CD14-positive monocyte (primary cell): Measurements from ENCODE around the gene BCAN. TPM values are rescaled to one million over a fixed set of nuclear protein-coding genes. Genes with fewer than 3 reads are reported as not detected.

Experiments
- DNase-seq, 3 donors: peaks; one replicate each; pipeline ENCODE4 v3.0.0-alpha.2; 2011 to 2022
- H2AFZ ChIP-seq: 2 replicates; pipeline ENCODE4 v1.6.0; 2012; ENCODE audit warnings: mild to moderate bottlenecking, low read depth, low read length, inconsistent platforms; ENCODE audit not compliant: insufficient read depth, poor library complexity, severe bottlenecking
- H3K27ac ChIP-seq, 2 donors: 1 replicate in 1 of 2; 2 replicates in 1 of 2; pipeline ENCODE4 v1.5.1; 2012 to 2013; ENCODE audit warnings: low read length in 2 of 2, control low read depth in 1 of 2, inconsistent platforms in 1 of 2, low read depth in 1 of 2, mild to moderate bottlenecking in 1 of 2
- H3K27me3 ChIP-seq, 2 donors: one replicate each; pipeline versions ENCODE4 v1.6.0 to v1.6.1; 2011 to 2013; ENCODE audit warnings: low read length in 2 of 2; ENCODE audit not compliant: control insufficient read depth in 2 of 2, insufficient read depth in 2 of 2
- H3K36me3 ChIP-seq, 2 donors: replicated peaks in 1 of 2; 1 replicate in 1 of 2; 2 replicates in 1 of 2; pipeline versions ENCODE4 v1.5.1 to v1.6.1; 2012 to 2013; ENCODE audit warnings: low read length in 2 of 2, control low read depth in 1 of 2, inconsistent platforms in 1 of 2, mild to moderate bottlenecking in 1 of 2; ENCODE audit not compliant: insufficient read depth in 2 of 2, control insufficient read depth in 1 of 2
- H3K4me1 ChIP-seq, 2 donors: 1 replicate in 1 of 2; 2 replicates in 1 of 2; pipeline versions ENCODE4 v1.5.1 to v1.6.1; 2012 to 2013; ENCODE audit warnings: low read length in 2 of 2, control low read depth in 1 of 2, inconsistent platforms in 1 of 2, mild to moderate bottlenecking in 1 of 2, moderate library complexity in 1 of 2; ENCODE audit not compliant: insufficient read depth in 2 of 2, control insufficient read depth in 1 of 2
- H3K4me2 ChIP-seq: replicated peaks from 2 replicates; pipeline ENCODE3; 2012; ENCODE audit warnings: low read length, moderate library complexity, mild to moderate bottlenecking; ENCODE audit not compliant: poor library complexity, severe bottlenecking; ENCODE audit errors: extremely low read depth
- H3K4me3 ChIP-seq, 3 experiments: fragments of 200-600 bp in 1 of 3; sonication (generic) in 1 of 3; replicated peaks in 1 of 3; 1 replicate in 2 of 3; 2 replicates in 1 of 3; pipeline ENCODE4 v1.5.1; 2011 to 2013; ENCODE audit warnings: low read length in 3 of 3, mild to moderate bottlenecking in 3 of 3, control low read depth in 2 of 3, low read depth in 2 of 3, inconsistent platforms in 1 of 3, moderate library complexity in 1 of 3
- H3K79me2 ChIP-seq: 2 replicates; pipeline ENCODE4 v1.6.0; 2012; ENCODE audit warnings: mild to moderate bottlenecking, control low read depth, inconsistent platforms, low read length, moderate library complexity; ENCODE audit not compliant: insufficient read depth
- H3K9ac ChIP-seq: 2 replicates; pipeline ENCODE4 v1.6.0; 2017; ENCODE audit warnings: low read length, mild to moderate bottlenecking; ENCODE audit not compliant: insufficient read depth, poor library complexity, severe bottlenecking
- H3K9me3 ChIP-seq, 2 donors: replicated peaks in 1 of 2; 1 replicate in 1 of 2; 2 replicates in 1 of 2; pipeline versions ENCODE4 v1.5.1 to v1.6.1; 2012 to 2013; ENCODE audit warnings: low read length in 2 of 2, control low read depth in 1 of 2; ENCODE audit not compliant: control insufficient read depth in 1 of 2, insufficient read depth in 1 of 2
- H4K20me1 ChIP-seq: 2 replicates; pipeline ENCODE4 v1.6.0; 2012; ENCODE audit warnings: mild to moderate bottlenecking, low read length, control low read depth, moderate library complexity; ENCODE audit not compliant: insufficient read depth
- H3K27ac Mint-ChIP-seq, 7 donors: one replicate each; pipeline ENCODE4 v1.8.0; 2020; ENCODE audit warnings: mild to moderate bottlenecking in 7 of 7, mixed read lengths in 7 of 7, moderate library complexity in 6 of 7, inconsistent platforms in 2 of 7
- H3K27me3 Mint-ChIP-seq, 3 donors: one replicate each; pipeline ENCODE4 v1.8.0; 2021 to 2022; ENCODE audit warnings: low read depth in 3 of 3, mild to moderate bottlenecking in 3 of 3, mixed read lengths in 3 of 3, moderate library complexity in 3 of 3, inconsistent platforms in 1 of 3
- H3K36me3 Mint-ChIP-seq, 2 donors: one replicate each; pipeline ENCODE4 v1.8.0; 2020; ENCODE audit warnings: mixed read lengths in 2 of 2, inconsistent platforms in 1 of 2, mild to moderate bottlenecking in 1 of 2
- H3K4me1 Mint-ChIP-seq: one replicate; pipeline ENCODE4 v1.8.0; 2020; ENCODE audit warnings: mild to moderate bottlenecking, mixed read lengths
- H3K4me3 Mint-ChIP-seq, 2 donors: one replicate each; pipeline ENCODE4 v1.8.0; 2020; ENCODE audit warnings: mild to moderate bottlenecking in 2 of 2, mixed read lengths in 2 of 2, moderate library complexity in 1 of 2
- H3K9me3 Mint-ChIP-seq, 7 donors: one replicate each; pipeline ENCODE4 v1.8.0; 2020 to 2022; ENCODE audit warnings: mixed read lengths in 7 of 7, mild to moderate bottlenecking in 6 of 7, moderate library complexity in 6 of 7, inconsistent platforms in 2 of 7
- WGBS: methylation state at CpG from one replicate; pipeline ENCODE4 v1.1.5; 2013; ENCODE audit warnings: missing lambda C conversion rate; ENCODE audit not compliant: insufficient coverage; 5-methylcytosine and 5-hydroxymethylcytosine counted together
- intact Hi-C, 2 donors: fragments of 100-400 bp; cut with micrococcal nuclease; formaldehyde crosslinking; loops; one replicate each; pipeline versions ENCODE4 v1.15.0 to v1.15.1; 2023
- polyA plus RNA-seq, 3 donors: library from polyadenylated mRNA; depleted of rRNA in 1 of 3; unstranded in 2 of 3; stranded (reverse) in 1 of 3; fragments of 300-500 nt in 2 of 3; fragments of >200 nt in 1 of 3; fragmentation: Illumina TruSeq in 2 of 3; gene quantifications; 1 replicate in 2 of 3; 2 replicates in 1 of 3; pipeline ENCODE4 v1.2.3, GENCODE V29; 2012 to 2021
- TF ChIP-seq, protein P1 (sequence below): fragments of 200-600 bp; IDR thresholded peaks from one replicate; pipeline ENCODE4 v1.8.0; 2022; ENCODE audit warnings: antibody characterized with exemption, mild to moderate bottlenecking

Gene BCAN
- polyA plus RNA-seq, 3 donors = not detected

DNA sequence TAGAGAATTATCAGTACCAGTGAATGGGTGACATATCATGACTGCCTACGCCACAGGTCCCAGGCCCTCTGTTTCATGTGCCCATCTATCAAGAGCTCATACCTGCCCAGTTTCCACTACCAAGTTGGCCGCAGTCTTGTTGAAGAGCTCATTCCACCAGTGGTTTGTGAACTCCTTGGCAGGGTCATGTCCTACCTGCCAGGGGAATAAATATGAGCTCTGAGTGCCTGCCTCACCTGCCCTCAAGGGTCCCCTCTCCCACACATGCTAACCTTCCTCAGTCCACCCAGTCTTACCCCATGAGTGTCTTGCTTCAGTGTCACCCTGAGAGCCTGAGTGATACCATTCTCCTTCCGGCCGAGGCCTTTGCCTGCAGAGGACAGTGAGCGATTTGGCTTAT is 43.8 kb upstream of the BCAN start:
- H3K27ac ChIP-seq = no peak overlapping the region
- intact Hi-C loops = loop anchor here in 1 of 2 donors (5.0 kb wide), 1 partner anchor 121 kb away; no protein-coding TSS in a partner anchor
- H3K9me3 Mint-ChIP-seq = no peaks in the 10 kb centered on the region
- H3K27ac Mint-ChIP-seq = peak overlapping the region in 2 of 7 donors; percentile 11 to 37
- H3K36me3 ChIP-seq = peaks cover 34 to 58% of the 10 kb centered on the region in 2 donors
- no peak overlapping the region for H2AFZ ChIP-seq
- no peak overlapping the region for H3K4me3 ChIP-seq
- no peaks in the 10 kb centered on the region for H4K20me1 ChIP-seq
- H3K4me1 Mint-ChIP-seq = peaks cover 26% of the 10 kb centered on the region
- 92% methylated on average over 5 of the region's 5 CpGs for WGBS
- TF ChIP-seq, protein P1, sequence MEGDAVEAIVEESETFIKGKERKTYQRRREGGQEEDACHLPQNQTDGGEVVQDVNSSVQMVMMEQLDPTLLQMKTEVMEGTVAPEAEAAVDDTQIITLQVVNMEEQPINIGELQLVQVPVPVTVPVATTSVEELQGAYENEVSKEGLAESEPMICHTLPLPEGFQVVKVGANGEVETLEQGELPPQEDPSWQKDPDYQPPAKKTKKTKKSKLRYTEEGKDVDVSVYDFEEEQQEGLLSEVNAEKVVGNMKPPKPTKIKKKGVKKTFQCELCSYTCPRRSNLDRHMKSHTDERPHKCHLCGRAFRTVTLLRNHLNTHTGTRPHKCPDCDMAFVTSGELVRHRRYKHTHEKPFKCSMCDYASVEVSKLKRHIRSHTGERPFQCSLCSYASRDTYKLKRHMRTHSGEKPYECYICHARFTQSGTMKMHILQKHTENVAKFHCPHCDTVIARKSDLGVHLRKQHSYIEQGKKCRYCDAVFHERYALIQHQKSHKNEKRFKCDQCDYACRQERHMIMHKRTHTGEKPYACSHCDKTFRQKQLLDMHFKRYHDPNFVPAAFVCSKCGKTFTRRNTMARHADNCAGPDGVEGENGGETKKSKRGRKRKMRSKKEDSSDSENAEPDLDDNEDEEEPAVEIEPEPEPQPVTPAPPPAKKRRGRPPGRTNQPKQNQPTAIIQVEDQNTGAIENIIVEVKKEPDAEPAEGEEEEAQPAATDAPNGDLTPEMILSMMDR = no peak
- H3K27me3 ChIP-seq = no peaks in the 10 kb centered on the region
- peaks cover 23 to 26% of the 10 kb centered on the region in 2 donors for H3K4me1 ChIP-seq
- H3K27me3 Mint-ChIP-seq = peaks cover 0 to 2% (median 2%) of the 10 kb centered on the region in 3 donors
- peaks cover 22% of the 10 kb centered on the region for H3K79me2 ChIP-seq
- no peak overlapping the region for H3K4me2 ChIP-seq
- DNase-seq = no peak
- no peaks in the 10 kb centered on the region for H3K9me3 ChIP-seq
- H3K9ac ChIP-seq = no peak overlapping the region
- H3K4me3 Mint-ChIP-seq = no peak overlapping the region
- H3K36me3 Mint-ChIP-seq = peaks cover 47 to 51% of the 10 kb centered on the region in 2 donors

DNA sequence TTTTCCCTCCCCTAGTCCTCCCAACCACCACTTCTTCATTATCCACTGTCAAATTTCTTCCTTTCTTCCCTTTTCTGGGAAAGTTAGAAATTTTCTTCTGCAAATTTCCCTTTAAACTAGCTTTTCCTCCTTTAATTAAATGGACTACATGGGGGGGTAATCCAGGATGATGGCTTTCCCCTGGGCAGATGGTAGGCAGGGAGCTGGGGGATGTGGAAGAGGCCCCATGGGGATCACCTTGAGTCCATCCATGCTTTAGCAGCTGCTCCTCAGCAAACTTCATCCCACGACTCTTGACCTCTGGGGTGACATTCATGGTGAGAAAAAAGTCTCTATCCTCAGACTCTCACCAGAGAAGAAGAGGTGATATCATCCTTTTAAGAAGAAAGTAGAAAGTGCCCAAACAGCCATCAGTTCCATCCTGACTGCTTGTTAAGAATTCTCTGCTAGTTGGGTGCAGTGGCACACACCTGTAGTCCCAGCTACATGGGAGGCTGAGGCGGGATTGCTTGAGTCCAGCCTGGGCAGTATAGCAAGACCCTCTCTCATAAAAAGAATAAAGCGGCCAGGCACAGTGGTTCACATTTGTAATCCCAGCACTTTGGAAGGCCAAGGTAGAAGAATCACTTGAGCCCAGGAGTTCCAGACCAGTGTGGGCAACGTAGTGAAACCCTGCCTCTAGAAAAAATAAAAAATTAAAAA is 43.0 kb upstream of the BCAN start:
- Histone ChIP-seq H3K4me2 (no peak overlapping the region), H3K27me3 (no peaks in the 10 kb centered on the region), H3K9ac (no peak overlapping the region), H3K36me3 (peaks cover 34 to 51% of the 10 kb centered on the region in 2 donors), H3K27ac (no peak overlapping the region), H3K79me2 (peaks cover 22% of the 10 kb centered on the region), H3K4me3 (no peak overlapping the region), H4K20me1 (no peaks in the 10 kb centered on the region), H2AFZ (no peak overlapping the region), H3K9me3 (no peaks in the 10 kb centered on the region), H3K4me1 (peaks cover 23 to 26% of the 10 kb centered on the region in 2 donors)
- peaks cover 0 to 2% (median 2%) of the 10 kb centered on the region in 3 donors for H3K27me3 Mint-ChIP-seq
- H3K4me1 Mint-ChIP-seq = peaks cover 26% of the 10 kb centered on the region
- TF ChIP-seq, protein P1 = no peak
- DNase-seq = no peak
- H3K27ac Mint-ChIP-seq = peak overlapping the region in 2 of 7 donors; percentile 5 to 37
- H3K36me3 Mint-ChIP-seq = peaks cover 46 to 47% of the 10 kb centered on the region in 2 donors
- 100% methylated on average over 1 of the region's 4 CpGs for WGBS
- no peak overlapping the region for H3K4me3 Mint-ChIP-seq
- intact Hi-C loops = loop anchor here in 1 of 2 donors (5.0 kb wide), 1 partner anchor 122 kb away; no protein-coding TSS in a partner anchor
- no peaks in the 10 kb centered on the region for H3K9me3 Mint-ChIP-seq
